GM21515 (cell line): ENCODE data around the gene SHB.

Experiments used
- ATAC-seq: cut with Tn5 transposase; IDR thresholded peaks from one replicate; pipeline ENCODE4 v1.9.1; 2021; ENCODE audit not compliant: unreplicated experiment

Gene SHB, protein sequence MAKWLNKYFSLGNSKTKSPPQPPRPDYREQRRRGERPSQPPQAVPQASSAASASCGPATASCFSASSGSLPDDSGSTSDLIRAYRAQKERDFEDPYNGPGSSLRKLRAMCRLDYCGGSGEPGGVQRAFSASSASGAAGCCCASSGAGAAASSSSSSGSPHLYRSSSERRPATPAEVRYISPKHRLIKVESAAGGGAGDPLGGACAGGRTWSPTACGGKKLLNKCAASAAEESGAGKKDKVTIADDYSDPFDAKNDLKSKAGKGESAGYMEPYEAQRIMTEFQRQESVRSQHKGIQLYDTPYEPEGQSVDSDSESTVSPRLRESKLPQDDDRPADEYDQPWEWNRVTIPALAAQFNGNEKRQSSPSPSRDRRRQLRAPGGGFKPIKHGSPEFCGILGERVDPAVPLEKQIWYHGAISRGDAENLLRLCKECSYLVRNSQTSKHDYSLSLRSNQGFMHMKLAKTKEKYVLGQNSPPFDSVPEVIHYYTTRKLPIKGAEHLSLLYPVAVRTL

DNA sequence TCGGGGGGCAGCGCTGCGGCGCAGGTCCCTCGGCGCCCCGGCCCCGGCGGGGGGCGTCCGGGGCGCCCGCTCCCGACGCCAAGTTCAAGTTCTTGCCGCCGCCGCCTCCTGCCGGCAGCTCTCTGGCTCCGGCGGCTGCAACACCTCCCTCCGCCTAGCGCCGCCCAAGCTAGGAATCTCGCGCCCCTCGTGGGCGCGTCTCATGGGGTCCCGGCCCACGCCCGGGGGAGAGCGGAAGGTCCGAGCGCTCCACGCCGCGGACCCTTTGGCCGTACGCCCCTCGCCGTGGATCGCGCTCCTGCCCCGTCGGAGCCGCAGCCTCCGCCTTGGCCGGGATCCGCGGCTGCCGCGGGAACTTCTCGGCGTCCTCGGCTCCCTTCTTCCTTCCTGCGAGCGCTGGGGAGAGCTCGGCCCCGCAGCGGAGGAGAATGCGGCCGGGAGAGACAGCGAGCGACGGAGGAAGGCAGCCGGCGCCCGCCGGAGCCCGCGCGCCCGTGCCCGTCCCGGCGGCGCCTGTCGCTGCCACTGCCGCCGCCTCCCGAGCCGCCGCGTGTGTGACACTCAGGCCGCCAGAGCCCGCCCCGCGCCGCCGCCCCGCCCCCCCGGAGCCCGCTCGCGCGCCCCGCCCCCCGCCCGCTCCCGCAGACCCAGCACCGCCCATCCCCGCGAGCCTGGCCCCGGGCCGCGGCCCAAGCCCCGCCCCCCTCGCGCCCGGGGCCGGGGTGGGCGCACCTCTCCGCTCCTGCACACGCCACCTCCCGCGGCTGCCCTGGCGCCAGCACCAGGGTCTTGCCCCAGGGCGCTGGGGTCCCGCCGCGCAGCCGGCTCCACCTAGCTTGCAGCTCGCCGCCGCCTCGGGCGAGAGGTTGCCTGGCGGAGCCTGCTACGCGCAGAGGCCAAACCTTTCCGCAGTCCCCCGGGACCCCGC, at the start of gene SHB:
Gene SHB (minus strand): TSS at position 527 of the 928 bp plus-strand sequence. CDS start 582 bp downstream, outside the sequence.
- ATAC-seq: peak; percentile 44

- ATAC-seq: no peak
These were observed 48.6 kb upstream of the SHB start for GRCh38 chr9:38117651-38118050.

DNA sequence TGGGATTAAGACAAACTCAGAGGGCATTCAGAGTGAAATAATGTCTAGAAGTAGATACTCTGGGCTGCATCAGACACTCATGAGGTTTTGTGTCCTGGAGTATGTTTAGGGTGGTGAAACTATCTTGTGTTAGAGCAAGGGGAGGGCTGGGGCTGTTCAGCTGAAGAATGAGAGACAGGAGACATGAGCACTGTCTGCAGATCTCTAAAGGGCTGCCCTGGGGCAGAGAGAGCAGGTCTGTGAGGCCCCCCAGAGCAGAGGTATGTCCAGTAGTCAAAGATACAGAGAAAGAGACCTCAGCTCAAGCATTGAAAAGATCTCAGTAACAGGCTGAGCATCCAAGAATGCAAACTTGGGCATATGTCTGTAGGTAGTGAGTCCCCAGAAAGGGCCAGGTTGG, 45.9 kb upstream of the SHB start:
- no peak for ATAC-seq

- no peak for ATAC-seq
These were observed 43.4 kb upstream of the SHB start for GRCh38 chr9:38112456-38112855.

GRCh38 chr9:38112049-38112448, 43.0 kb upstream of the SHB start:
- ATAC-seq: no peak

GRCh38 chr9:38110476-38110875, 41.4 kb upstream of the SHB start:
- ATAC-seq: no peak

GRCh38 chr9:38109601-38110000, 40.6 kb upstream of the SHB start:
- ATAC-seq: no peak

DNA sequence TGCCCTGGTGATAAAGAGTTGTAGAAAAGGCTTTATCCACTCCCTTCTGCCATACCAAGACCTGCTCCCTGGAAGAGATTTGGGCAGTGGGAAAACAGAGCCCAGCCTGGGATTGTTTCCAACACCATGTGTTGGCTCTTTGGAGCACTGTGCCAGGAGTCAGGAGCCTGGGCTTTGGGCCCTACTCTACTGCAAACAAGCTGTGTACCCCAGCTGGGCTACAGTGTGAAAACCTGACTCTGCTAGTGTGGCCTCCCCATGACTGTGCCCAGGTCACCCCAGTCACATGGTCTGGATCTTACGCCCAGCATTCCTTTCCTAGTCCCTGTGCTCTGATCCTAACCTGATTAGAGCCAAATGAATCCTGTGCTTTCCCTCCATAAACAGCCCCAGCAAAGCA, 39.3 kb upstream of the SHB start:
- no peak for ATAC-seq

GRCh38 chr9:38107811-38108304, 38.8 kb upstream of the SHB start:
- ATAC-seq: no peak

DNA sequence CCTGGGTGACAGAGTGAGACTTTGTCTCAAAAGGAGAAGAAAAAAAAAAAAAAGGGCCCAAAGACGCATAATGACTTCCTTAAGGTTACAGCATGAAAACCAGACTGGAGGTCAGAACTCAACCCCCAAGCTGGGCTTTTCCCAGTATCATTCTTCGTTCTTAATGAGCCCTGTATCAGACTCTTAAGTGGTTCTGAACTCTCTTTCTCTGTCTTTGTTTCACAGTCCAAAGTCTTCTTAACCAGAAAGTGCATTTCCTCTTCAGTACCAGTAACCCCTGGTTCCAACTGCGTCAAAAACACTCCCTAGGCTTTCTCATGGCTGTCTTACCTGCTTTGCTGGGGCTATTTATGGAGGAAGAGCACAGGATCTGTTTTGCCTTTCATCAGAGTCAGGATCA, 38.4 kb upstream of the SHB start:
- ATAC-seq: no peak

GRCh38 chr9:38106488-38106887, 37.5 kb upstream of the SHB start:
- no peak for ATAC-seq

DNA sequence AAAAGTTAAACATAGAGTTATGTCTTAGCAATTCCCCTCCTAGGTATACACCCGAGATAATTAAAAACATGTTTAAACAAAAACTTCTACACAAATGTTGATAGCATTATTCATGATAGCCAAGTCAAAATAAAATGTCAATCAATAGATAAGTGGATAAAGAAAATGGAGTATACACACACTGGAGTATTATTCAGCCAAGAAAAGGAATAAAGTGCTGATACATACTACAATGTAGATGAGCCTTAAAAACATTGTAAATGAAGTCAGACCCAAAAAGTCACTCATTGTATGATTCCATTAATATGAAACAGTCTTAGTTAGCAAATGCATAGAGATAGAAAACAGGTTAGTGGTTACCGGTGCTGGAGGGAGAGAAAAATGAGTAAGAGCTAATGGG, 34.3 kb upstream of the SHB start:
- no peak for ATAC-seq

GRCh38 chr9:38101423-38101822, 32.4 kb upstream of the SHB start:
- no peak for ATAC-seq

- no peak for ATAC-seq
These were observed 27.3 kb upstream of the SHB start for GRCh38 chr9:38096238-38096805.

GRCh38 chr9:38094165-38094564, 25.1 kb upstream of the SHB start:
- no peak for ATAC-seq

GRCh38 chr9:38092656-38093055, 23.6 kb upstream of the SHB start:
- ATAC-seq: no peak

DNA sequence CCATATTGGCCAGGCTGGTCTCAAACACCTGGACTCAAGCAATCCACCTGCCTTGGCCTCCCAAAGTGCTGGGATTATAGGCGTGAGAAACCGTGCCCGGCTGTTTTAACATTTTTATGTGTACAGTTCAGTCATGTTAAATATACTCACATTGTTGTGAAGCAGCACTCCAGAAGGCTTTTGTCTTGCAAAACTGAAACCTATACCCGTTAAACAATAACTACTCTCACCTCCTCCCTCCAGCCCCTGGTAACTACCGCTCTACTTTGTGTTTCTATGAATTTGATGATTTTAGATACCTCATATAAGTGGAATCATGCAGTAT, 23.1 kb upstream of the SHB start:
- no peak for ATAC-seq

GRCh38 chr9:38091310-38092199, 22.5 kb upstream of the SHB start:
- peak; percentile 67 for ATAC-seq

- ATAC-seq: no peak
These were observed 21.1 kb upstream of the SHB start for GRCh38 chr9:38090170-38090569.

GRCh38 chr9:38089387-38090165, 20.5 kb upstream of the SHB start:
- ATAC-seq: no peak
